ENCODE results near the gene TTLL7. TPM values are rescaled to one million over a fixed set of nuclear protein-coding genes. Genes with fewer than 3 reads are reported as not detected.
A peak's percentile ranks its signal among the peaks of the same experiment; 100 is the strongest.

The TTLL7 gene
- total and polyA plus RNA-seq, 2 experiments from 2014 or later: 2.7 to 2.9 TPM

DNA sequence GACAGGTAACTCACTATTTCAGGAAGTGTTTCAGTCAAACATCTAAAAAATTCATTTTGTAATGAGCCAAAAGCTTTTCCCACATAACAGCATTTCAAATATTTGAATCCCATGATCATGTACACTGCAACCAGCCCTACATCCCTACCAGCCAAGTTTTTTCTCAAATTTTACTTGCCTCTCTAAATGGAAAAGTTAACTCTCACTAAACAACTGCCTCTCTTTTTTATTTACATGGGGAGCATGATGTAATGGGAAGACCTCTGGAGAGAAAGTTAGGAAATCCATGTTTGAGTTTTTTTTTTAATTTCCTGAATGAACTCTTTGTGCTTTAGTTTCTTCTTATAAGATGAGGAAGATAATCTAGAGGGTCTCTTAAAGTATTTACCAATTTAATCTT is 70.5 kb downstream of the TTLL7 start:
- Histone ChIP-seq H3K36me3 (ENCODE audit: low read depth) (no peaks in the 10 kb centered on the region), H2AFZ (no peak overlapping the region), H3K27me3 (replicated peaks; ENCODE audit: insufficient read depth) (no peaks in the 10 kb centered on the region), H3K9me2 (ENCODE audit: insufficient read depth) (no peaks in the 10 kb centered on the region), H3K4me3 (no peak overlapping the region), H3F3A (ENCODE audit: insufficient read depth) (no peaks in the 10 kb centered on the region), H3K9ac (no peak overlapping the region), H3K4me1 (ENCODE audit: insufficient read depth) (no peaks in the 10 kb centered on the region), H3K79me2 (ENCODE audit: insufficient read depth) (no peaks in the 10 kb centered on the region), H3K27ac (no peak overlapping the region), H4K20me1 (ENCODE audit: insufficient read depth) (no peaks in the 10 kb centered on the region), H3K4me2 (ENCODE audit: unreplicated experiment) (no peak overlapping the region), H3K9me3 (ENCODE audit: low read depth) (no peaks in the 10 kb centered on the region)
- in situ Hi-C loops (cut with MboI): loop anchor here (10.0 to 25.0 kb wide), 3 partner anchors 186 to 834 kb away; no protein-coding TSS in a partner anchor
- no peak for TF ChIP-seq EZH2phosphoT487 (IDR thresholded peaks at IDR 0.05; ENCODE audit: insufficient read depth, low read depth)
- TF ChIP-seq EZH2 (IDR thresholded peaks at IDR 0.05; ENCODE audit: insufficient read depth, poor library complexity, severe bottlenecking): no peak
- peak; percentile 17 for DNase-seq

DNA sequence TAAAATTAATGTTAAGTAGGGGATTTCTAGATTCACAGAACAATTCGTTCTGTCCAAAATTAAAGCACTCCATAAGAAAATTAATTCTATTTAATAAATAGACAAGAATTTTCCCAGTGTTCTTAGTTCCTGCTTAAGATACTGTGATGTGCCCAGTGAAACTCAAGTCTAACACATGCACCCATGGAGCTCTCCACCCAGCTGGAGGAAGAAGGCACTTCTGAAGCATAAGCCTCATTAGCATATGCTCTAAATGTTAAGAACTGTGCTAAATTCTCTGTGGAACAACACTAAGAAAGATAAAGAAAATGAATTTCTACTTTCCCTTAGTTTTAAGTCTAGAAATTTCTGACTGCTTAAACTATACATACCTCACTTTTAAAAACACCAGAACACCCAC is 71.2 kb downstream of the TTLL7 start:
- H2AFZ ChIP-seq: no peak overlapping the region
- H3K4me3 ChIP-seq: no peak overlapping the region
- H3K4me1 ChIP-seq (ENCODE audit: insufficient read depth): no peaks in the 10 kb centered on the region
- H3K9me2 ChIP-seq (ENCODE audit: insufficient read depth): no peaks in the 10 kb centered on the region
- H3K36me3 ChIP-seq (ENCODE audit: low read depth): no peaks in the 10 kb centered on the region
- H3K9ac ChIP-seq: no peak overlapping the region
- in situ Hi-C loops (cut with MboI): loop anchor here (10.0 to 25.0 kb wide), 3 partner anchors 187 to 835 kb away; no protein-coding TSS in a partner anchor
- H3K79me2 ChIP-seq (ENCODE audit: insufficient read depth): no peaks in the 10 kb centered on the region
- no peaks in the 10 kb centered on the region for H3K27me3 ChIP-seq (replicated peaks; ENCODE audit: insufficient read depth)
- TF ChIP-seq EZH2phosphoT487 (IDR thresholded peaks at IDR 0.05; ENCODE audit: insufficient read depth, low read depth): no peak
- no peak for TF ChIP-seq EZH2 (IDR thresholded peaks at IDR 0.05; ENCODE audit: insufficient read depth, poor library complexity, severe bottlenecking)
- 61 to 86% methylated on average over 1 of the region's 1 CpG for WGBS, 2 experiments (ENCODE audit: low coverage in 1 of 2, low lambda C conversion rate in 2 of 2, missing lambda C conversion rate in 2 of 2)
- no peak overlapping the region for H3K27ac ChIP-seq
- H3K4me2 ChIP-seq (ENCODE audit: unreplicated experiment): no peak overlapping the region
- DNase-seq: no peak
- no peaks in the 10 kb centered on the region for H3K9me3 ChIP-seq (ENCODE audit: low read depth)
- H4K20me1 ChIP-seq (ENCODE audit: insufficient read depth): no peaks in the 10 kb centered on the region
- H3F3A ChIP-seq (ENCODE audit: insufficient read depth): no peaks in the 10 kb centered on the region

GRCh38 chr1:83927061-83927460 is 71.9 kb downstream of the TTLL7 start:
- in situ Hi-C loops (cut with MboI): loop anchor here (10.0 to 25.0 kb wide), 3 partner anchors 188 to 835 kb away; no protein-coding TSS in a partner anchor

GRCh38 chr1:83923553-83923952 is 75.4 kb downstream of the TTLL7 start:
- no peaks in the 10 kb centered on the region for H3K36me3 ChIP-seq (ENCODE audit: low read depth)
- TF ChIP-seq EZH2phosphoT487 (IDR thresholded peaks at IDR 0.05; ENCODE audit: insufficient read depth, low read depth) (no peak), EZH2 (IDR thresholded peaks at IDR 0.05; ENCODE audit: insufficient read depth, poor library complexity, severe bottlenecking) (no peak)
- H3F3A ChIP-seq (ENCODE audit: insufficient read depth): no peaks in the 10 kb centered on the region
- H3K9me2 ChIP-seq (ENCODE audit: insufficient read depth): no peaks in the 10 kb centered on the region
- no peak overlapping the region for H3K4me3 ChIP-seq
- H3K27me3 ChIP-seq (replicated peaks; ENCODE audit: insufficient read depth): no peaks in the 10 kb centered on the region
- H3K27ac ChIP-seq: no peak overlapping the region
- H3K4me2 ChIP-seq (ENCODE audit: unreplicated experiment): no peak overlapping the region
- H3K4me1 ChIP-seq (ENCODE audit: insufficient read depth): no peaks in the 10 kb centered on the region
- DNase-seq: no peak
- no peaks in the 10 kb centered on the region for H3K79me2 ChIP-seq (ENCODE audit: insufficient read depth)
- in situ Hi-C loops (cut with MboI): loop anchor here (10.0 to 25.0 kb wide), 3 partner anchors 191 to 689 kb away; no protein-coding TSS in a partner anchor
- no peaks in the 10 kb centered on the region for H4K20me1 ChIP-seq (ENCODE audit: insufficient read depth)
- H3K9ac ChIP-seq: no peak overlapping the region
- WGBS, 2 experiments (ENCODE audit: low coverage in 1 of 2, low lambda C conversion rate in 2 of 2, missing lambda C conversion rate in 2 of 2): 83 to 86% methylated on average over 2 of the region's 2 CpGs
- H2AFZ ChIP-seq: no peak overlapping the region
- H3K9me3 ChIP-seq (ENCODE audit: low read depth): no peaks in the 10 kb centered on the region

More at GRCh38 chr1:83927061-83927460, 71.9 kb downstream of the TTLL7 start:
- no peak overlapping the region for H2AFZ ChIP-seq
- no peaks in the 10 kb centered on the region for H3K4me1 ChIP-seq (ENCODE audit: insufficient read depth)
- H3K9me2 ChIP-seq (ENCODE audit: insufficient read depth): no peaks in the 10 kb centered on the region
- no peaks in the 10 kb centered on the region for H3F3A ChIP-seq (ENCODE audit: insufficient read depth)
- no peaks in the 10 kb centered on the region for H3K27me3 ChIP-seq (replicated peaks; ENCODE audit: insufficient read depth)
- DNase-seq: no peak
- no peak for TF ChIP-seq EZH2phosphoT487 (IDR thresholded peaks at IDR 0.05; ENCODE audit: insufficient read depth, low read depth)
- TF ChIP-seq EZH2 (IDR thresholded peaks at IDR 0.05; ENCODE audit: insufficient read depth, poor library complexity, severe bottlenecking): no peak
- no peak overlapping the region for H3K4me3 ChIP-seq
- H3K9ac ChIP-seq: no peak overlapping the region
- H3K79me2 ChIP-seq (ENCODE audit: insufficient read depth): no peaks in the 10 kb centered on the region
- no peaks in the 10 kb centered on the region for H3K36me3 ChIP-seq (ENCODE audit: low read depth)
- no peak overlapping the region for H3K27ac ChIP-seq
- no peaks in the 10 kb centered on the region for H4K20me1 ChIP-seq (ENCODE audit: insufficient read depth)
- no peaks in the 10 kb centered on the region for H3K9me3 ChIP-seq (ENCODE audit: low read depth)
- H3K4me2 ChIP-seq (ENCODE audit: unreplicated experiment): no peak overlapping the region

DNA sequence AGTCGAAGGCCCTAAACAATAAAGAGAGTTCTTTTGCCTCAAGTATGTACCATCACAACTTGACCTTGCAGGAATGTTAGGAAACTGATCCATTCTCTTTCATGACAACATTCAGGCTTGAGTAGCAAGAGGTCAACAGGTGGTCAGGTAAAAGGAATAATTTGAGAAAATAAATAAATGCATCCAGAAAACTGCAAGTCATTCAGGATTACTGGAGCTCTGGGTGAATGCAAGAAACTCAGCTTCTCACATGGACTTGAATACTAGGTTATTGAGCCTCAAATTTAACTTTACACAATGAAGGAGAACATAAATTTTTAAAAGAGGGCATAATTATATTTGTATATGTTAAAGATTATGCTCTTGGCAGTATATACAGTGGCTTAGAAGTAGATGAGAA is 76.5 kb downstream of the TTLL7 start:
- H2AFZ ChIP-seq: no peak overlapping the region
- no peaks in the 10 kb centered on the region for H3K4me1 ChIP-seq (ENCODE audit: insufficient read depth)
- no peak for TF ChIP-seq EZH2phosphoT487 (IDR thresholded peaks at IDR 0.05; ENCODE audit: insufficient read depth, low read depth)
- TF ChIP-seq EZH2 (IDR thresholded peaks at IDR 0.05; ENCODE audit: insufficient read depth, poor library complexity, severe bottlenecking): no peak
- in situ Hi-C loops (cut with MboI): loop anchor here (10.0 to 25.0 kb wide), 3 partner anchors 192 to 690 kb away; no protein-coding TSS in a partner anchor
- H3K79me2 ChIP-seq (ENCODE audit: insufficient read depth): no peaks in the 10 kb centered on the region
- H4K20me1 ChIP-seq (ENCODE audit: insufficient read depth): no peaks in the 10 kb centered on the region
- H3K4me2 ChIP-seq (ENCODE audit: unreplicated experiment): no peak overlapping the region
- no peaks in the 10 kb centered on the region for H3K9me2 ChIP-seq (ENCODE audit: insufficient read depth)
- no peak for DNase-seq
- no peak overlapping the region for H3K9ac ChIP-seq
- no peak overlapping the region for H3K27ac ChIP-seq
- H3K9me3 ChIP-seq (ENCODE audit: low read depth): no peaks in the 10 kb centered on the region
- no peaks in the 10 kb centered on the region for H3K27me3 ChIP-seq (replicated peaks; ENCODE audit: insufficient read depth)
- no peaks in the 10 kb centered on the region for H3K36me3 ChIP-seq (ENCODE audit: low read depth)
- no peaks in the 10 kb centered on the region for H3F3A ChIP-seq (ENCODE audit: insufficient read depth)
- WGBS, 2 experiments (ENCODE audit: low coverage in 1 of 2, low lambda C conversion rate in 2 of 2, missing lambda C conversion rate in 2 of 2): 0 to 7% methylated on average over 1 of the region's 1 CpG
- H3K4me3 ChIP-seq: no peak overlapping the region
